K562 (cell line): ENCODE measurements around the gene DIRAS1. TPM values are rescaled to one million over a fixed set of nuclear protein-coding genes. Genes with fewer than 3 reads are reported as not detected.
A peak's percentile ranks its signal among the peaks of the same experiment; 100 is the strongest.

Experiments
- CEBPB ChIP-seq: fragments of 450-650 bp; IDR thresholded peaks from 2 replicates; pipeline ENCODE4 v1.6.1; 2016; ENCODE audit warnings: missing genetic modification characterization, missing compliant biosample characterization
- CEBPG ChIP-seq, 3 experiments: fragments of 200-800 bp in 1 of 3; sonication (Bioruptor generic) in 1 of 3; sonication (generic) in 1 of 3; formaldehyde crosslinking in 1 of 3; IDR thresholded peaks in 2 of 3; conservative IDR thresholded peaks in 1 of 3; 2 replicates each; pipeline versions ENCODE4 v1.6.1 to v1.8.0; 2016 to 2022; ENCODE audit warnings: missing compliant biosample characterization in 2 of 3, missing genetic modification characterization in 2 of 3, mild to moderate bottlenecking in 1 of 3, missing genetic modification reagents in 1 of 3
- DMBX1 ChIP-seq: fragments of 250-450 bp; sonication (Bioruptor Pico); IDR thresholded peaks from 2 replicates; pipeline ENCODE4 v1.8.0; 2022; ENCODE audit warnings: inconsistent platforms, mild to moderate bottlenecking, moderate library complexity, borderline replicate concordance
- EP300 ChIP-seq: IDR thresholded peaks from 2 replicates; pipeline ENCODE4 v1.6.1; 2012; ENCODE audit warnings: low read length, improper control_type of control experiment
- FIP1L1 ChIP-seq: fragments of 200-400 bp; formaldehyde crosslinking; IDR thresholded peaks from 2 replicates; pipeline ENCODE4 v1.6.1; 2018; ENCODE audit warnings: mild to moderate bottlenecking, low read depth, low read length; ENCODE audit not compliant: poor library complexity, severe bottlenecking
- FOXK1 ChIP-seq: sonication (generic); formaldehyde crosslinking; IDR thresholded peaks from 2 replicates; pipeline ENCODE4 v1.8.0; 2022; ENCODE audit warnings: missing genetic modification reagents, mild to moderate bottlenecking, borderline replicate concordance
- HDAC3 ChIP-seq: fragments of 450-650 bp; IDR thresholded peaks from 2 replicates; pipeline ENCODE4 v1.6.1; 2018; ENCODE audit warnings: borderline replicate concordance, mild to moderate bottlenecking, moderate library complexity; ENCODE audit not compliant: partially characterized antibody
- ILF3 ChIP-seq: fragments of 450-650 bp; IDR thresholded peaks from 2 replicates; pipeline ENCODE4 v1.6.1; 2018; ENCODE audit warnings: antibody characterized with exemption, mild to moderate bottlenecking, moderate library complexity, borderline replicate concordance
- RFX5 ChIP-seq: IDR thresholded peaks from 2 replicates; pipeline ENCODE4 v1.6.1; 2011; ENCODE audit warnings: low read depth, mild to moderate bottlenecking, improper control_type of control experiment, low read length
- SAFB2 ChIP-seq: fragments of 200-400 bp; formaldehyde crosslinking; IDR thresholded peaks from 2 replicates; pipeline ENCODE4 v1.6.1; 2018; ENCODE audit warnings: borderline replicate concordance, low read length, low read depth, moderate library complexity; ENCODE audit not compliant: severe bottlenecking
- SRF ChIP-seq, 2 experiments: fragments of 250-450, 450-650 bp in 1 of 2; sonication (Bioruptor Pico) in 1 of 2; sonication (generic) in 1 of 2; formaldehyde crosslinking; IDR thresholded peaks; 2 replicates each; pipeline versions ENCODE4 v1.5.0 to v1.5.1; 2020 to 2022; ENCODE audit warnings: mild to moderate bottlenecking in 1 of 2, missing genetic modification reagents in 1 of 2
- TEAD4 ChIP-seq, 2 experiments: sonication (generic) in 1 of 2; formaldehyde crosslinking in 1 of 2; IDR thresholded peaks; 2 replicates each; pipeline versions ENCODE4 v1.6.1 to v1.8.0; 2012 to 2022; ENCODE audit warnings: borderline replicate concordance in 1 of 2, inconsistent platforms in 1 of 2, low read length in 1 of 2, mild to moderate bottlenecking in 1 of 2, missing genetic modification reagents in 1 of 2
- ZBTB12 ChIP-seq: fragments of 250-450 bp; sonication (Bioruptor Pico); IDR thresholded peaks from 2 replicates; pipeline ENCODE4 v1.4.0; 2020
- ZBTB8A ChIP-seq: fragments of 450-650 bp; IDR thresholded peaks from 2 replicates; pipeline ENCODE4 v1.6.1; 2018; ENCODE audit warnings: mild to moderate bottlenecking, moderate library complexity; ENCODE audit not compliant: partially characterized antibody
- ZNF41 ChIP-seq: fragments of 250-450 bp; sonication (Bioruptor Pico); conservative IDR thresholded peaks from 2 replicates; pipeline ENCODE4 v1.4.0; 2020; ENCODE audit warnings: mild to moderate bottlenecking
- polyA plus RNA-seq, 8 experiments: library from polyadenylated mRNA; depleted of rRNA in 4 of 8; stranded (reverse) in 5 of 8; unstranded in 3 of 8; fragments of >200 nt; fragmentation: Nextera tagmentation in 2 of 8; fragmentation: Illumina TruSeq in 1 of 8; extraction: Ambion mirVana in 2 of 8; extraction: Trizol in 1 of 8; gene quantifications; 2 replicates each; pipeline versions ENCODE4 v1.2.1 to v1.2.3, GENCODE V29; 2011 to 2014; ENCODE audit warnings: inconsistent platforms in 1 of 8, missing spikeins in 1 of 8
- total RNA-seq, 7 experiments: library from RNA; depleted of rRNA in 6 of 7; stranded (reverse); fragments of >200 nt in 6 of 7; fragmentation: Illumina TruSeq in 2 of 7; extraction: Trizol in 2 of 7; gene quantifications; 2 replicates each; pipeline versions ENCODE4 v1.2.1 to v1.2.3, GENCODE V29; 2011 to 2021; ENCODE audit warnings: low replicate concordance in 1 of 7
- TF ChIP-seq, protein P1 (sequence below): fragments of 450-650 bp; IDR thresholded peaks from 2 replicates; pipeline ENCODE4 v1.6.1; 2014; ENCODE audit warnings: low read depth, mild to moderate bottlenecking, moderate library complexity, borderline replicate concordance
- TF ChIP-seq, protein P2 (sequence below): sonication (generic); formaldehyde crosslinking; IDR thresholded peaks from 2 replicates; pipeline ENCODE4 v1.8.1; 2022; ENCODE audit warnings: missing genetic modification reagents

The DIRAS1 gene
- total and polyA plus RNA-seq, 9 of the 15 experiments (the other 6 are each of a cell fraction or from before 2014, with no cell fraction given): 0.11 to 12.0 (median 2.9) TPM

- TF ChIP-seq ILF3 (no peak), FIP1L1 (peak; percentile 70), CEBPG (CRISPR knock-in tag; IDR thresholded peaks at IDR 0.05) (peak; percentile 40; the same call in 1 of the 2 replicates), CEBPG (tag; conservative IDR thresholded peaks at IDR 0.05 in 1 of 2, IDR thresholded peaks at IDR 0.05 in 1 of 2) (no peak), ZBTB8A (no peak), EP300 (peak; percentile 35; the same call in 1 of the 2 replicates), FOXK1 (CRISPR knock-in tag) (peak; percentile 81; the same call in 1 of the 2 replicates), DMBX1 (CRISPR knock-in tag) (peak; percentile 97), CEBPB (tag) (no peak), RFX5 (no peak), TEAD4 (IDR thresholded peaks at IDR 0.05; ENCODE audit: low read length) (no peak), TEAD4 (CRISPR knock-in tag; IDR thresholded peaks at IDR 0.05; ENCODE audit: borderline replicate concordance) (peak; percentile 75; the same call in 1 of the 2 replicates), HDAC3 (peak; percentile 21), ZBTB12 (CRISPR knock-in tag) (peak; percentile 38; the same call in 1 of the 2 replicates), SAFB2 (no peak), SRF (CRISPR knock-in tag; IDR thresholded peaks at IDR 0.05) (peak in 1 of 2 experiments; percentile 84; a peak in 2 of 4 replicates), ZNF41 (CRISPR knock-in tag) (0 out of 2 replicates have a peak, but pooled peaks have one; percentile 41)
- TF ChIP-seq, protein P1, sequence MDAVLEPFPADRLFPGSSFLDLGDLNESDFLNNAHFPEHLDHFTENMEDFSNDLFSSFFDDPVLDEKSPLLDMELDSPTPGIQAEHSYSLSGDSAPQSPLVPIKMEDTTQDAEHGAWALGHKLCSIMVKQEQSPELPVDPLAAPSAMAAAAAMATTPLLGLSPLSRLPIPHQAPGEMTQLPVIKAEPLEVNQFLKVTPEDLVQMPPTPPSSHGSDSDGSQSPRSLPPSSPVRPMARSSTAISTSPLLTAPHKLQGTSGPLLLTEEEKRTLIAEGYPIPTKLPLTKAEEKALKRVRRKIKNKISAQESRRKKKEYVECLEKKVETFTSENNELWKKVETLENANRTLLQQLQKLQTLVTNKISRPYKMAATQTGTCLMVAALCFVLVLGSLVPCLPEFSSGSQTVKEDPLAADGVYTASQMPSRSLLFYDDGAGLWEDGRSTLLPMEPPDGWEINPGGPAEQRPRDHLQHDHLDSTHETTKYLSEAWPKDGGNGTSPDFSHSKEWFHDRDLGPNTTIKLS: no peak
- TF ChIP-seq, protein P2, sequence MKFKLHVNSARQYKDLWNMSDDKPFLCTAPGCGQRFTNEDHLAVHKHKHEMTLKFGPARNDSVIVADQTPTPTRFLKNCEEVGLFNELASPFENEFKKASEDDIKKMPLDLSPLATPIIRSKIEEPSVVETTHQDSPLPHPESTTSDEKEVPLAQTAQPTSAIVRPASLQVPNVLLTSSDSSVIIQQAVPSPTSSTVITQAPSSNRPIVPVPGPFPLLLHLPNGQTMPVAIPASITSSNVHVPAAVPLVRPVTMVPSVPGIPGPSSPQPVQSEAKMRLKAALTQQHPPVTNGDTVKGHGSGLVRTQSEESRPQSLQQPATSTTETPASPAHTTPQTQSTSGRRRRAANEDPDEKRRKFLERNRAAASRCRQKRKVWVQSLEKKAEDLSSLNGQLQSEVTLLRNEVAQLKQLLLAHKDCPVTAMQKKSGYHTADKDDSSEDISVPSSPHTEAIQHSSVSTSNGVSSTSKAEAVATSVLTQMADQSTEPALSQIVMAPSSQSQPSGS (CRISPR knock-in tag): no peak
Measured at GRCh38 chr19:2739602-2740313, 18.6 kb upstream of the DIRAS1 start, which contains the start of gene SLC39A3 (continued).
